Kidney epithelial cell (primary cell): ENCODE results near the gene TUSC7. TPM values are rescaled to one million over a fixed set of nuclear protein-coding genes. Genes with fewer than 3 reads are reported as not detected.

Experiments
- DNase-seq: peaks from one replicate; pipeline ENCODE4 v3.0.0-alpha.2; 2010; ENCODE audit warnings: low read depth
- H3K27me3 ChIP-seq: 2 replicates; pipeline ENCODE4 v1.6.0; 2011; ENCODE audit warnings: low read length; ENCODE audit not compliant: control insufficient read depth, insufficient read depth
- H3K36me3 ChIP-seq: 2 replicates; pipeline ENCODE4 v1.5.1; 2011; ENCODE audit warnings: low read length; ENCODE audit not compliant: control insufficient read depth, insufficient read depth
- H3K4me3 ChIP-seq: 2 replicates; pipeline ENCODE4 v1.5.1; 2011; ENCODE audit warnings: low read depth, mild to moderate bottlenecking, control low read depth, low read length
- total RNA-seq: library from RNA; depleted of rRNA; stranded (reverse); fragments of >200 nt; gene quantifications from 2 replicates; pipeline ENCODE4 v1.2.3, GENCODE V29; 2015
- TF ChIP-seq, protein P1 (sequence below): IDR thresholded peaks from 2 replicates; pipeline ENCODE4 v1.5.1; 2011; ENCODE audit warnings: mild to moderate bottlenecking, moderate library complexity, low read length, control low read depth, inconsistent platforms; ENCODE audit not compliant: insufficient read depth, poor library complexity, severe bottlenecking

The TUSC7 gene
- total RNA-seq, result not detected in 2 replicates

DNA sequence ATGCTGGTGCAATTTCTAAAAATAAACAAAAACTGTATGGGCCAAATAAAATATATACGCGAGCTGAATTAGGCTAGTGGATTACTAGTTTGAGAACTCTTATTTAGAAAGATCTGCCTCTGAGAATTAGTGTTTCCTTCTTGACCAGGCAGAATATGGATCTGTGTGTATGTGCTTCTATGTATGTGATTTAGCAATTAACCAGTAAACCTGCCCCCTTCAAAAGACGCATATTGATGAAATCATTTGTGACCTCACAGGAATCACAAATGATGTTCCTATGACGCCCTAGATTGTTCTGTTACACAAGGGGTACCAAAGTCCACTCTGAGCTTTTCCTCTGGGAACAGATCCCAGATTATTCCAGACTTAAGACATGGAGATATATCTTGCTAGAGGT lies at the start of gene TUSC7:
Gene TUSC7, plus strand, starts transcription at position 301 of the 400 bp plus-strand sequence.
- TF ChIP-seq, protein P1, sequence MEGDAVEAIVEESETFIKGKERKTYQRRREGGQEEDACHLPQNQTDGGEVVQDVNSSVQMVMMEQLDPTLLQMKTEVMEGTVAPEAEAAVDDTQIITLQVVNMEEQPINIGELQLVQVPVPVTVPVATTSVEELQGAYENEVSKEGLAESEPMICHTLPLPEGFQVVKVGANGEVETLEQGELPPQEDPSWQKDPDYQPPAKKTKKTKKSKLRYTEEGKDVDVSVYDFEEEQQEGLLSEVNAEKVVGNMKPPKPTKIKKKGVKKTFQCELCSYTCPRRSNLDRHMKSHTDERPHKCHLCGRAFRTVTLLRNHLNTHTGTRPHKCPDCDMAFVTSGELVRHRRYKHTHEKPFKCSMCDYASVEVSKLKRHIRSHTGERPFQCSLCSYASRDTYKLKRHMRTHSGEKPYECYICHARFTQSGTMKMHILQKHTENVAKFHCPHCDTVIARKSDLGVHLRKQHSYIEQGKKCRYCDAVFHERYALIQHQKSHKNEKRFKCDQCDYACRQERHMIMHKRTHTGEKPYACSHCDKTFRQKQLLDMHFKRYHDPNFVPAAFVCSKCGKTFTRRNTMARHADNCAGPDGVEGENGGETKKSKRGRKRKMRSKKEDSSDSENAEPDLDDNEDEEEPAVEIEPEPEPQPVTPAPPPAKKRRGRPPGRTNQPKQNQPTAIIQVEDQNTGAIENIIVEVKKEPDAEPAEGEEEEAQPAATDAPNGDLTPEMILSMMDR, result no peak
- no peaks in the 10 kb centered on the region for H3K27me3 ChIP-seq
- DNase-seq, result no peak
- H3K4me3 ChIP-seq, result no peak within 1 kb of the TSS
- no peaks in the 10 kb centered on the region for H3K36me3 ChIP-seq

DNA sequence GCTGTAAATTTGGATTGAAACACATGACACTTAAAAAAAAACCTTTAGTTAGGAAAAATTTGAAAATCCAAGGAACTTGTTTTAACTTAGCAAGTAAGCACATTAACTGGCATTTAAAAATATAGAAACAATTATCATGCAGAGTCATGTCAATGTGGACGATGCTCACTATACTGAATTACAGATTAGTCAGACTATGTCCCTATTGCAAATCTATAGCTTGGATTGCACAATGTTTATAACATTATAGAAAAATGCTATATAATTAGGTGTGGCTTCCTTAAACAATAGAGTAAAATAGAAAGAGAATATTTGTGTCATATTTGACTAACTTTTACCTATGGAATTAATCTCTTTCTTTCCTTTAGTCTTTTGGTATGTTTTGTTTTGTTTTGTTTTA lies 48.4 kb upstream of the TUSC7 start:
- no peaks in the 10 kb centered on the region for H3K27me3 ChIP-seq
- no peak for DNase-seq
- TF ChIP-seq, protein P1, result no peak
- H3K36me3 ChIP-seq, result no peaks in the 10 kb centered on the region
- H3K4me3 ChIP-seq, result no peak overlapping the region

DNA sequence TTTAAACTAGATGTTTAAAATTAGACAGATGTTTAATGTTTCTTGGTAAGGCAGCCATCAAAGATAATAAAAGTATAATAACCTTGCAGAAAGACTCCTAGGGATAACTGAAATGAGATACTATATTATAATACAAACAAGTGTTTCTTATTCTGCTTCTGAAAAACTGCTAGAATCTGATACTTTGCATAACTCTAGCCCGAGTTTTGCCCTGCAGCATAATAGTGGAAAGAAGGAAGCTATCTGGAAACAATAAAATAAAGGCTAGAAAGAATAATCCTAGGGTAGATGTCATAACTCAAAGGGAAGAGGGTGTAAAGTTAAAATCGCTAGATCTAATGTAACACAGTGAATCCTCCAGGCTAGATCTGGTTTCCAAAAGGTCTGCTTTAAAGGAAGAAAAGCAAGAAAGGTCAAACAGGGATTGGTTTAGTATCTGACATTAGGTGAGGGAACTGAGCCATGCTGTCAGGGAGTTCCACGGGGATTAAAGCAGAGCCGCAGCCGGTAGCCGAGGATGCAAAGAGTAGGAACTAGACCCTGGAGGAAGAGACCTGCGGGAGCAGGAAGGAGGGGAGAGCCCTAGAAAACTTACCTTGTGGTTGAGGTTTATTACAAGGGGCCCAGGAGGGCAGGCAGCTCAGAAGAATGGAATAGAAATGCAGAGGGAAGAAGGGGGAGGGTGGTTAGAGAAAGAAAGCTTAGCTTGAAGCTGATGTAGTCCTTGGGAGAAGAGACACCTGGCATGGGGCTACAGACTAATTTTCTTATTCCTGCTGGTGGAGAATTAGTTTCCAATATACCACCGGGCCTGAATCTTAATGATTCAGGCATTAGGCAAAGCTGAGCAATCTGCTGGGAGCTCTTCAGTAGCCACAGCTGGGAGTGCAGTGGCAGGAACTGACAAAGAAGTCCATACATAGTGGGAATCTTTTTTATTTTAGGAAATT lies 46.1 kb upstream of the TUSC7 start:
- no peak for DNase-seq
- no peak overlapping the region for H3K4me3 ChIP-seq
- H3K36me3 ChIP-seq, result no peaks in the 10 kb centered on the region
- H3K27me3 ChIP-seq, result no peaks in the 10 kb centered on the region
- TF ChIP-seq, protein P1, result no peak

DNA sequence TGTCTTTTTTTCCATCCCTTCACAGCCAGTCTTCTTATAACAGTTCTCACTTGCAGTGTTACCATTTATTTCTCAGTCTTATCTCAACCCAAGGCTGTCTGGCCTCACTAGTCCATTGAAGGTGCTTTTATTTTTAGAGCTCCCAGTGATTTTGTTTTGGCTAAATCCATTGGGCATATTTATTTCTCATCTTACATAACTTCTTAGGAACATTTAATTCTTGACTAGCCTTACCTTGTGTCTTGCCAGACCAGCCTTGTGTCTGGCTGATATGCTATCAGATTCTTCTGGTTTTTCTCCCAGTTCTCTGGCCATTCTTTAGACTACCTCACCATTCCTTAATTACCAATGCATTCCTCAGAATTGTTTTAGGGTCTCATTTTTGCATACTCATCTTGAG lies 42.3 kb upstream of the TUSC7 start:
- Histone ChIP-seq H3K36me3 (no peaks in the 10 kb centered on the region), H3K4me3 (no peak overlapping the region), H3K27me3 (no peaks in the 10 kb centered on the region)
- TF ChIP-seq, protein P1, result no peak
- no peak for DNase-seq

DNA sequence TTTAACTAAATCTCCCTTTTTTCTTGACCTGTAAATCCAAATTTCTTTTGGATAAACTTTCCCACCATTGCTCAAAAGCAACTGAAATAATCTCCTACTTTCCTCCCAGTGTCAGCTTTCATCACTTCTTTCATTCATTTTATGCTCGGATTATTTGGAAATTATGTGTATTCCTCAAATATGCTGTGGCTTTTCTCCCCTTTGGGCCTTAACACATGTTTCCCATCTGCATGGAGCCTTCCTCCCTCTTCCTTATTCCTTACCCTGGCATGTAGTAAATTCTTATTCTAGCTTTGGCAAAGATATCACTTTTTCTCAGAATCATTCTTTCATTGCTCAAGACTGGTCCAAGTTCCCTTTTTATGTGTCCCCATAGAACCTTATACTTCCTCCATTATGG lies 41.8 kb upstream of the TUSC7 start:
- Histone ChIP-seq H3K36me3 (no peaks in the 10 kb centered on the region), H3K27me3 (no peaks in the 10 kb centered on the region), H3K4me3 (no peak overlapping the region)
- DNase-seq, result no peak
- TF ChIP-seq, protein P1, result no peak
